Measurements from ENCODE around the gene OARD1. TPM values are rescaled to one million over a fixed set of nuclear protein-coding genes. Genes with fewer than 3 reads are reported as not detected.

The OARD1 gene
- total RNA-seq, 4 donors from 2014 or later, result 12.3 to 25.6 (median 17.3) TPM

DNA sequence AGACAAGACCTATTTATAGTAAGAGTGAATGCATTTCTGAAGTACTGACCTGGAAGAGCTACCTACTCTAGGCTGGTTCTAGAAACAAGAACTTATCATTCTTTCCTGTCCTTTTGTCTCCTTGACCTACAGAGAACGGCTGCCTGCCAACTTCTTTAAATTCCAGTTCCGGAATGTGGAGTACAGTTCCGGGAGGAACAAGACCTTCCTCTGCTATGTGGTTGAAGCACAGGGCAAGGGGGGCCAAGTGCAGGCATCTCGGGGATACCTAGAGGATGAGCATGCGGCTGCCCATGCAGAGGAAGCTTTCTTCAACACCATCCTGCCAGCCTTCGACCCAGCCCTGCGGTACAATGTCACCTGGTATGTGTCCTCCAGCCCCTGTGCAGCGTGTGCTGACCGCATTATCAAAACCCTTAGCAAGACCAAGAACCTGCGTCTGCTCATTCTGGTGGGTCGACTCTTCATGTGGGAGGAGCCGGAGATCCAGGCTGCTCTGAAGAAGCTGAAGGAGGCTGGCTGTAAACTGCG is 10.9 kb downstream of the OARD1 start:
- H3K27me3 ChIP-seq, result no peaks in the 10 kb centered on the region
- DNase-seq (ENCODE audit: low spot score in 2 of 2), result no peak
- H3K4me1 ChIP-seq, result peaks cover 0 to 2% (median 0%) of the 10 kb centered on the region in 4 donors
- no peak overlapping the region for H3K4me3 ChIP-seq
- peaks cover 0 to 59% (median 0%) of the 10 kb centered on the region in 3 donors for H3K36me3 ChIP-seq
- no peak for TF ChIP-seq POLR2A (IDR thresholded peaks at IDR 0.05)
- TF ChIP-seq, protein P1, sequence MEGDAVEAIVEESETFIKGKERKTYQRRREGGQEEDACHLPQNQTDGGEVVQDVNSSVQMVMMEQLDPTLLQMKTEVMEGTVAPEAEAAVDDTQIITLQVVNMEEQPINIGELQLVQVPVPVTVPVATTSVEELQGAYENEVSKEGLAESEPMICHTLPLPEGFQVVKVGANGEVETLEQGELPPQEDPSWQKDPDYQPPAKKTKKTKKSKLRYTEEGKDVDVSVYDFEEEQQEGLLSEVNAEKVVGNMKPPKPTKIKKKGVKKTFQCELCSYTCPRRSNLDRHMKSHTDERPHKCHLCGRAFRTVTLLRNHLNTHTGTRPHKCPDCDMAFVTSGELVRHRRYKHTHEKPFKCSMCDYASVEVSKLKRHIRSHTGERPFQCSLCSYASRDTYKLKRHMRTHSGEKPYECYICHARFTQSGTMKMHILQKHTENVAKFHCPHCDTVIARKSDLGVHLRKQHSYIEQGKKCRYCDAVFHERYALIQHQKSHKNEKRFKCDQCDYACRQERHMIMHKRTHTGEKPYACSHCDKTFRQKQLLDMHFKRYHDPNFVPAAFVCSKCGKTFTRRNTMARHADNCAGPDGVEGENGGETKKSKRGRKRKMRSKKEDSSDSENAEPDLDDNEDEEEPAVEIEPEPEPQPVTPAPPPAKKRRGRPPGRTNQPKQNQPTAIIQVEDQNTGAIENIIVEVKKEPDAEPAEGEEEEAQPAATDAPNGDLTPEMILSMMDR (IDR thresholded peaks at IDR 0.05), result no peak
- TF ChIP-seq EP300 (IDR thresholded peaks at IDR 0.05), result no peak
- 92 to 93% methylated on average over 10 to 13 of the region's 13 CpGs for WGBS, 2 donors
- H3K9me3 ChIP-seq, result no peaks in the 10 kb centered on the region
- no peak overlapping the region for H3K27ac ChIP-seq

DNA sequence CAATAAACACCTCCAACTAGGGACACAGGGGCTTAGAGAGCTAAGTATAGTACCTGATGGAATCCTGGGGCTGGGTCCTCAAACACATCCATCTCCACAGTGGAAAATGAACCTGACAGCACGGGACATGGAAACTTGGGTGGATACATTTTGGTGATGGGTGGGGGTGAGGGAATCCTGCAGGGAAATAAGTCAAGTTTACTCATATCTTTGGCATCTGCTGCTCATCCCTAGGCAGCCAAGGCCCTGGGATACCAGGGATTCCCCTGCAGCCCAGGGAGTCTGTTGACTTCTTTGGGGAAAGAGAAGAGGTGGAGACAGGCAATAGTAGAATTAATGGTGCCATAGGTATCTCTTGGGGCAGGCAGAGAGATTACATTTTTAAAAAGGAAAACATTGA is 12.6 kb downstream of the OARD1 start:
- no peak for TF ChIP-seq POLR2A (IDR thresholded peaks at IDR 0.05)
- TF ChIP-seq, protein P1 (IDR thresholded peaks at IDR 0.05), result no peak
- no peak for TF ChIP-seq EP300 (IDR thresholded peaks at IDR 0.05)
- Histone ChIP-seq H3K4me3 (no peak overlapping the region), H3K36me3 (peaks cover 0 to 56% (median 0%) of the 10 kb centered on the region in 3 donors), H3K27ac (no peak overlapping the region), H3K27me3 (no peaks in the 10 kb centered on the region), H3K9me3 (no peaks in the 10 kb centered on the region), H3K4me1 (no peaks in the 10 kb centered on the region)
- WGBS, 2 donors, result 69 to 76% methylated on average over 1 of the region's 1 CpG
- DNase-seq (ENCODE audit: low spot score in 2 of 2), result no peak

DNA sequence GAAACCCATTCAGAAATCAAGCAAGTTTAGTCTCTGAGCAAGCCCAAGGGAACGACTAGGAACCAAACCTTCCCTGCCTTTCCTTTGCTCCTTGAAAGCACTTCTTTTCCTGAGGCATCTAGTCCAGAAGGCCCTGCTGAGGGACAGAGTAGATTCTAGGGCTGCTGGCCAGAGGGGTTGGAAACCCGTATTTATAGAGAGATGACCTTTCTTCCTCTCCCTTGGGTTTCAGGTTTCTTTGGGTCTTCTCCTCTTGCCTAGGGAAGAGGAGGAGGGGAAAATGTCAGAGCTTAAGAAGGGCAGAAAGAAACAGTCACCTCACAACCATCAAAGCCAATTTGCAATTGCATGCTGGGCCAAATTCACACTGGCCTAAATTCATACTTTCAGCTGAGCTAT is 13.4 kb downstream of the OARD1 start:
- WGBS, 2 donors, result 61 to 70% methylated on average over 2 of the region's 2 CpGs
- Histone ChIP-seq H3K27me3 (no peaks in the 10 kb centered on the region), H3K36me3 (peaks cover 0 to 48% (median 0%) of the 10 kb centered on the region in 3 donors), H3K4me1 (no peaks in the 10 kb centered on the region), H3K27ac (no peak overlapping the region), H3K4me3 (no peak overlapping the region), H3K9me3 (no peaks in the 10 kb centered on the region)
- TF ChIP-seq POLR2A (IDR thresholded peaks at IDR 0.05) (no peak), EP300 (IDR thresholded peaks at IDR 0.05) (no peak)
- TF ChIP-seq, protein P1 (IDR thresholded peaks at IDR 0.05), result no peak
- DNase-seq (ENCODE audit: low spot score in 2 of 2), result no peak

DNA sequence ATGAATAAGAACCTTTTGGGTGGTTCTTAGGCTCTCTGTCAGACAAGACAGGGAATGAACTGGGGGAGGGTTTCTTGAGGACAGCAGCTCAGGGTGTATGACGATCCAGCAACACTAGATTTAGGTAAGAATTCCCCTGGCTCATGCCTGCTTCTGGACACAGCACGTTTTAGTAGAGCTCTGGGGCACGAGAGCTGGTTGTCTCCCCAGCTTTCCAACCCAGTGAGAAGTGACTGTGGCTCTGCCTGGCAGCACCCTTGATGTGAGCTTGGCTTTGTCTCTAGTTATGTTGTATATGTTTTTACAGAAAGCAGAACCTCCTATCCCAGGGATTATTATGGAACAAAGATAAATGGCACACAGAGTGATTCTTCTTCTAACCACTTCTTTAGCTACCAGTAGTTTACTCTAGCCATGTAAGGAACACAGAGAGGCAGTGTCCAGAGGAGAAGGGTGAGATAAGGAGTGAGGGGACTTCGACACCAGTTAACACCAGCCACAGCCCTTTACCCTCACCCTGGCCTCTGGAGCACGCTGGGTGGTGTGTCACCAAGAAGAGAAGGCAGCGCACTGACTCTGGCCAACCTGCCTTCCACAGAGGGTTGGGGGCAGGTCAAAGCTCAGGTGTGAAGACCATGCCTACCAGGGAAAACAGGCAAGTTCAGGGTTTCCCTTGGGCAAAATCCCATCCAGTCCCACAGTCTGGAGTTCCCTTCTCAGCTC is 15.2 kb downstream of the OARD1 start:
- 83 to 90% methylated on average over 6 of the region's 6 CpGs for WGBS, 2 donors
- Histone ChIP-seq H3K4me1 (no peaks in the 10 kb centered on the region), H3K27ac (no peak overlapping the region)

DNA sequence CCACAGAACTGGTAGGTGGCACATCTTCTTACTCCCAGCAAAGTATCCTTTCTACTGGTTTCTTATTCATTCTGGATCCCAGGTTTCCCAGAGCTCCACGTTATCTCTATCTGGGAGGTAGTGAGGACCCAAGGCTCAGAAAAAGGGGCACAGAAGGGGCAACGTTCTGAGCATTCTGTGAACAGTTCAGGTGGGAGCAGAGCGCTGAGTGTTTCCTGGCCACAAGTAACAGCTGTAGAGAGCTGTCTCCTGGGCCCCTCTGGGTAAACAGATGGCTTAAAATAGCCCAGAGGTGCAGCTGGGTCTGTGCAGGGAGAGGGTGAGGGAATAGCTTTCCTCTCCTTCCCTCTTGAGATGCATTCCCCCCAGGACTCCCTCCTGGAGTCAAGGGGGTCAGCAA is 17.0 kb downstream of the OARD1 start:
- Histone ChIP-seq H3K4me3 (no peak overlapping the region), H3K36me3 (peaks cover 0 to 40% (median 0%) of the 10 kb centered on the region in 3 donors), H3K9me3 (no peaks in the 10 kb centered on the region), H3K4me1 (no peaks in the 10 kb centered on the region), H3K27me3 (no peaks in the 10 kb centered on the region), H3K27ac (no peak overlapping the region)
- WGBS, 2 donors, result 57 to 65% methylated on average over 3 of the region's 3 CpGs
- TF ChIP-seq POLR2A (IDR thresholded peaks at IDR 0.05), result no peak
- TF ChIP-seq EP300 (IDR thresholded peaks at IDR 0.05), result no peak
- TF ChIP-seq, protein P1 (IDR thresholded peaks at IDR 0.05), result no peak
- no peak for DNase-seq (ENCODE audit: low spot score in 2 of 2)

More for the DNA sequence above, 15.2 kb downstream of the OARD1 start:
- Histone ChIP-seq H3K27me3 (no peaks in the 10 kb centered on the region), H3K4me3 (no peak overlapping the region), H3K9me3 (no peaks in the 10 kb centered on the region), H3K36me3 (peaks cover 0 to 33% (median 0%) of the 10 kb centered on the region in 3 donors)
- no peak for DNase-seq (ENCODE audit: low spot score in 2 of 2)
- no peak for TF ChIP-seq EP300 (IDR thresholded peaks at IDR 0.05)
- TF ChIP-seq, protein P1 (IDR thresholded peaks at IDR 0.05), result no peak
- TF ChIP-seq POLR2A (IDR thresholded peaks at IDR 0.05), result no peak
